HFFc6 (cell line): Measurements from ENCODE around the gene UNC5B. TPM values are rescaled to one million over a fixed set of nuclear protein-coding genes. Genes with fewer than 3 reads are reported as not detected.

ENCODE experiments used
- DNase-seq: peaks from one replicate; pipeline ENCODE4 v3.0.0-alpha.2; 2018
- H3K27ac Mint-ChIP-seq: 2 replicates; pipeline ENCODE4 v1.8.0; 2020; ENCODE audit warnings: mild to moderate bottlenecking, mixed read lengths
- H3K27me3 Mint-ChIP-seq: 2 replicates; pipeline ENCODE4 v1.8.0; 2021; ENCODE audit warnings: mild to moderate bottlenecking, moderate library complexity, mixed read lengths; ENCODE audit not compliant: insufficient read depth
- H3K36me3 Mint-ChIP-seq: 2 replicates; pipeline ENCODE4 v1.8.0; 2021; ENCODE audit warnings: low read depth, mixed read lengths
- H3K4me1 Mint-ChIP-seq: 2 replicates; pipeline ENCODE4 v1.8.0; 2020; ENCODE audit warnings: low read depth, mixed read lengths
- H3K4me3 Mint-ChIP-seq: 2 replicates; pipeline ENCODE4 v1.8.0; 2020; ENCODE audit warnings: mild to moderate bottlenecking, moderate library complexity, mixed read lengths
- H3K9me3 Mint-ChIP-seq: 2 replicates; pipeline ENCODE4 v1.8.0; 2020; ENCODE audit warnings: mild to moderate bottlenecking, mixed read lengths
- CTCF ChIP-seq: fragments of 200-600 bp; sonication (generic); IDR thresholded peaks from 2 replicates; pipeline ENCODE4 v1.5.0; 2021; ENCODE audit warnings: antibody characterized with exemption, mild to moderate bottlenecking
- total RNA-seq, 6 experiments: library from RNA; stranded (reverse); fragmentation: NEBNext Ultra II Directional; extraction: Animal tissue kit (Norgen Biotek cat#: 25700); gene quantifications; 2 replicates in 1 of 6; 3 replicates in 5 of 6; pipeline ENCODE4 v1.2.3, GENCODE V29; 2021

UNC5B gene
- total RNA-seq, 6 experiments from 2014 or later: 5.2 to 11.6 (median 5.7) TPM

GRCh38 chr10:71332466-71332865, 120.1 kb downstream of the UNC5B start:
- Mint-ChIP-seq H3K27ac (no peak overlapping the region), H3K27me3 (peaks cover 17% of the 10 kb centered on the region), H3K9me3 (no peaks in the 10 kb centered on the region), H3K4me3 (no peak overlapping the region), H3K36me3 (no peaks in the 10 kb centered on the region), H3K4me1 (no peaks in the 10 kb centered on the region)
- no peak for DNase-seq
- TF ChIP-seq CTCF: no peak

DNA sequence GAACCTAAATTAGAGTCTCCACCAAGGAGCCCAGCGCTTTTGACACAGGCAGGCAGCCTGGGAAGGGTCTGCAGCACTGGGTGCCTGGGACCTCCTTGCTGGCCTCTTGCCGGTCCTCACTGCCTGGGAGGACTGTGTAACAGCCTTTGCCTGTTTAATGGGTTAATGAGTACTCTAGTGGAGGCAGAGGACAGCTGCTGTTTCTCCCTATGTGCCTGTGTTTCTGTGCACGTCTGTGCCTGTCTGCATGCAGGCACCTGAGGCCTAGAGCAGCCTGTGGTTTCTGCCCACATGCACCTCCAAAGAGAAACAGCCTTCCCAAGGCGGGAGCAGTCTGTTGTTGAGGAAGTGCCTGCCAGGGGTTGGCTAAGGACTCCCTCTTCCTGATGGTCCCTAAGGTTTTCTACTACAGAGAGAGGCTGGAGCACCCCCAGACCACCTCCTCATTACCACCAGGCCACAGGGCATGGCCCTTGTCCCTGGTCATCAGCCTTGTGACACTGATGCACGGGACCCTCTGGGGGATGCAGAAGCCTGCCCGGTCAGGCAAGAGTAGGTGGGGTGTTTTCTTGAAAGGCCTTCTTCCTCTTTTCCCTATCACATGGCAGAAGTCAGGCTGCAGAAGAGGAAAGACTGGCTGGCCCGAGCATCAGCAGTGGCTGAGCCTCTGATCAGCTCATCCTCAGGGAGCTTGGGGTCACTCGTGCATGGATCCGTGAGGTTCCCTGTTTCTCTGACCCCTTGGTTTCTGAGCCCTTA, 120.9 kb downstream of the UNC5B start:
- no peak overlapping the region for H3K27ac Mint-ChIP-seq
- no peak for DNase-seq

DNA sequence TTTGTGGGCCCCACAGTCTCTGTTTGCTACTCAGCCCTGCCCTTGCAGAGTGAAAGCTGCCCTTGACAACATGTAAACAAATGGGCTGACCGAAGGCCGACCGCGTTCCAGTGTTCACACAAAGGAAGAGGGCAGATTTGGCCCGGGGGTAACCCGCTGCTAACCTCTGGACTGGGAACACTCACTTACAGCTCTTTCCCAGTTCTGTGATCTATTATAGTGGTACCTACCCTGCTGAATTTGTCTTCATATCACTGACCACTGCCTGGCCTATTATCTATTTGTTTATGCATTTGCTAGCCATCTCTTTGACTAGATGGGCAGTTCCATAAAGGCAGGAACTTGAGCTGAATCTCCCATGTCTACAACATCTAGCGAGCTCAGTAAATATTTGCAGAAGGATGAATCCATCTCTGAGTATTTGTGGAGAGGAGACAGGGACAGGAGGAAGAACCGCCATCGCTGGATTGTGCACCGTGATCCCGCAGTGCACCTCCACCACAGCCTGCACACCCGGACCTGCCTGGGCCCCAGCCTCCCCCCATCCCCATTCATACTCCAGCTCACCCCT, 121.9 kb downstream of the UNC5B start:
- H3K36me3 Mint-ChIP-seq: no peaks in the 10 kb centered on the region
- no peak for DNase-seq
- H3K9me3 Mint-ChIP-seq: no peaks in the 10 kb centered on the region
- H3K4me1 Mint-ChIP-seq: no peaks in the 10 kb centered on the region
- TF ChIP-seq CTCF: no peak
- no peak overlapping the region for H3K27ac Mint-ChIP-seq
- H3K4me3 Mint-ChIP-seq: no peak overlapping the region
- H3K27me3 Mint-ChIP-seq: peaks cover 17% of the 10 kb centered on the region

More for the DNA sequence above, 120.9 kb downstream of the UNC5B start:
- no peaks in the 10 kb centered on the region for H3K36me3 Mint-ChIP-seq
- H3K4me3 Mint-ChIP-seq: no peak overlapping the region
- TF ChIP-seq CTCF: no peak
- no peaks in the 10 kb centered on the region for H3K9me3 Mint-ChIP-seq
- peaks cover 17% of the 10 kb centered on the region for H3K27me3 Mint-ChIP-seq
- H3K4me1 Mint-ChIP-seq: no peaks in the 10 kb centered on the region

DNA sequence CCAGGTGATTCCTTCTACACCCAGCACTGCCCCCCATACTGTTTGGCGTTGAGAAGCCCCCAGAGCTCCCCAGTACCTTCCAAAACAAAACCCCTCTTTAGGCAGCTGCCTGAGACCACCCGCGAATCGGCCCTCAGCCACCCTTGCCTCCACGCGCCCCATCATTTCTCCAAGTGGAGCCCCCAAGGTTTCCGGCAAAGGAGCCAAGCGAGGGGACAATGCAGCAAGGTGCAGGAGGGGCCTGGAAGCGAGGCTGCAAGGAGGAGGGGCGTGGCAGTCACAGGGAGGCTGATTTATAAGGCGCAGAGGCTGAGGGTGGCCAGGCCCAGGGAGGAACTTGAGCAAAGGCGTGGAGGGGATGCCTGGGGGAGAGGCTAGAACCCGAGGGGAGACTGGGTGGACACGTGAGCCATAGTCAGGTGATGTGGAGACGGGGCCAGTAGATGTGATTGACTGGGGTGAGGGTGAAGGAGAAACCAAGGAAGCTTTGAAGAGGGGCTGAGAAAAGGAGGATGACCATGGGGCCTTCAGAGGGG, 122.9 kb downstream of the UNC5B start:
- no peak overlapping the region for H3K4me3 Mint-ChIP-seq
- no peak for DNase-seq
- H3K36me3 Mint-ChIP-seq: no peaks in the 10 kb centered on the region
- no peak overlapping the region for H3K27ac Mint-ChIP-seq
- no peak for TF ChIP-seq CTCF
- H3K9me3 Mint-ChIP-seq: no peaks in the 10 kb centered on the region
- H3K27me3 Mint-ChIP-seq: peaks cover 24% of the 10 kb centered on the region
- peaks cover 7% of the 10 kb centered on the region; the same call in 1 of the 2 replicates for H3K4me1 Mint-ChIP-seq

DNA sequence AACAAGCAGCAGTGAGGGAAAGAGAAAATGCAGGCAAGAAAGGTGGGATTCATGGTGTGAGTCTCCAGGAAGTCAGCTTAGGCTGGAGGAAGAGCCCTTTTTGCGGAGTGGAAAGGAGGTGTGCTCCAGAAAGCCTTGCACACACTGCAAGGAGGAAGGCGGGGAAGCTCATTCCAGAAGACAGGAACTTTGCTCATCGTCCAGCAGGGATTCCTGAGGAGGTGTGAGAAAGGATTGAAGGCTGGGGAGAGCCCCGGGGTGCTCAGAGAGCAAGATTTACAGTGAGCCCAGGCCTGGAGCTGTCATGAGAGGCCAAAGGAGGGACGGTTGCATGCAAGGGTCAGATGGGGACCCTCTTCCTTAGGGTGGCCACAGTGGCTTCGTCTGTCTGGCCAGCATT, 124.3 kb downstream of the UNC5B start:
- no peaks in the 10 kb centered on the region for H3K36me3 Mint-ChIP-seq
- H3K27me3 Mint-ChIP-seq: peaks cover 30% of the 10 kb centered on the region
- H3K9me3 Mint-ChIP-seq: no peaks in the 10 kb centered on the region
- no peak for TF ChIP-seq CTCF
- DNase-seq: no peak
- H3K4me3 Mint-ChIP-seq: no peak overlapping the region
- H3K27ac Mint-ChIP-seq: no peak overlapping the region
- peaks cover 11% of the 10 kb centered on the region; the same call in 1 of the 2 replicates for H3K4me1 Mint-ChIP-seq
